OCI-LY1 (cell line): ENCODE measurements around the gene TMEM164.
"Not testable (repeated sequence)": the region's sequence is repeated elsewhere in the genome, so short reads cannot be mapped to it uniquely, and the experiment has no call there.

Experiments
- H2AFZ ChIP-seq: fragments of 200-600 bp; sonication (generic), shearing (Covaris generic); 2 replicates; pipeline ENCODE4 v1.6.0; 2014; ENCODE audit warnings: antibody characterized with exemption, mild to moderate bottlenecking, low read length
- H3F3A ChIP-seq: fragments of 200-600 bp; sonication (generic), shearing (Covaris generic); 2 replicates; pipeline ENCODE4 v1.6.0; 2014; ENCODE audit warnings: mild to moderate bottlenecking, antibody characterized with exemption, low read length, moderate library complexity; ENCODE audit not compliant: insufficient read depth
- H3K27ac ChIP-seq: fragments of 200-600 bp; sonication (generic); 2 replicates; pipeline ENCODE4 v1.5.1; 2014; ENCODE audit warnings: low read length, mixed run types, mild to moderate bottlenecking, low read depth; ENCODE audit not compliant: poor library complexity, severe bottlenecking
- H3K27me3 ChIP-seq: fragments of 200-600 bp; sonication (generic); 2 replicates; pipeline ENCODE4 v1.6.0; 2014; ENCODE audit warnings: antibody characterized with exemption, mild to moderate bottlenecking, low read length, moderate library complexity; ENCODE audit not compliant: insufficient read depth
- H3K36me3 ChIP-seq: fragments of 200-600 bp; sonication (generic); 2 replicates; pipeline ENCODE4 v1.6.1; 2014; ENCODE audit warnings: mild to moderate bottlenecking, antibody characterized with exemption, low read length, moderate library complexity, mixed read lengths; ENCODE audit not compliant: insufficient read depth
- H3K4me1 ChIP-seq: fragments of 200-600 bp; sonication (generic); 2 replicates; pipeline ENCODE4 v1.5.1; 2014; ENCODE audit warnings: mild to moderate bottlenecking, low read length, moderate library complexity; ENCODE audit not compliant: insufficient read depth, severe bottlenecking
- H3K4me2 ChIP-seq: fragments of 200-600 bp; sonication (generic), shearing (Covaris generic); 2 replicates; pipeline ENCODE4 v1.6.1; 2014; ENCODE audit warnings: low read length
- H3K4me3 ChIP-seq: fragments of 200-600 bp; sonication (generic); 2 replicates; pipeline ENCODE4 v1.5.1; 2014; ENCODE audit warnings: low read length, low read depth, mild to moderate bottlenecking, mixed read lengths; ENCODE audit not compliant: poor library complexity, severe bottlenecking
- H3K79me2 ChIP-seq: fragments of 200-600 bp; shearing (Covaris generic); 2 replicates; pipeline ENCODE4 v1.6.1; 2016; ENCODE audit warnings: mixed run types, low read length, mixed read lengths; ENCODE audit not compliant: insufficient read depth
- H3K9ac ChIP-seq: fragments of 200-600 bp; sonication (generic), shearing (Covaris generic); 2 replicates; pipeline ENCODE4 v1.6.1; 2014; ENCODE audit warnings: mild to moderate bottlenecking, low read length, mixed read lengths
- H3K9me2 ChIP-seq: fragments of 200-600 bp; sonication (generic), shearing (Covaris generic); 2 replicates; pipeline ENCODE4 v1.6.1; 2014; ENCODE audit warnings: low read depth, mild to moderate bottlenecking, low read length, mixed read lengths
- H3K9me3 ChIP-seq: fragments of 200-600 bp; shearing (Covaris generic); 2 replicates; pipeline ENCODE4 v1.6.1; 2014; ENCODE audit warnings: low read length, mixed read lengths
- H4K20me1 ChIP-seq: fragments of 200-600 bp; sonication (generic), shearing (Covaris generic); 2 replicates; pipeline ENCODE4 v1.6.0; 2016; ENCODE audit warnings: mild to moderate bottlenecking, low read length; ENCODE audit not compliant: insufficient read depth
- EZH2 ChIP-seq: fragments of 200-600 bp; sonication (generic), shearing (Covaris generic); IDR thresholded peaks from 2 replicates; pipeline ENCODE4 v1.8.0; 2017; ENCODE audit warnings: borderline replicate concordance, mixed run types, mild to moderate bottlenecking, antibody characterized with exemption, low read length, moderate library complexity, mixed read lengths
- TF ChIP-seq, protein P1 (sequence below): fragments of 200-600 bp; sonication (generic), shearing (Covaris generic); IDR thresholded peaks from 2 replicates; pipeline ENCODE4 v1.5.1; 2017; ENCODE audit warnings: mild to moderate bottlenecking, antibody characterized with exemption, low read length, moderate library complexity, mixed read lengths

The TMEM164 gene

DNA sequence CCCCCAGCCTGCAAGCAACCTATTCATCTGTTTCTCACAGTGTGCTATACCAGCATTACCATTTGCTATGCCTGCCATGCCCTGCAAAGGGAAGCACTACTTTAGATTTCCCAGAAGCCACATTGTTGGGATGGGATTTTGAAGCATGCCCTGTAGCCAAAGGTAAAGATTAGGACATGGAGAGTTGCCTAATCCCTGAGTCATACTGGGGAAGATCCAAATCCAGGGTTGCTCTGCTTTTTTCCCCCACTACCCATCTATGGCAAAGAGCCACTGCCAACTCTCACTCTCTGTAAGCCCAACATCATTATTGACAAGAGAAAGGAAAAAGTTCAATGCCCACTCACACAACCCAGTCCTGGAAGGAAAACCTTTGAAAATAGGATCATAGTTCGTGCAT is 36.7 kb upstream of the TMEM164 start:
- H4K20me1 ChIP-seq = no peaks in the 10 kb centered on the region
- H3K9me2 ChIP-seq = no peaks in the 10 kb centered on the region
- H3K36me3 ChIP-seq = no peaks in the 10 kb centered on the region
- no peak overlapping the region for H3K4me3 ChIP-seq
- no peaks in the 10 kb centered on the region for H3K4me1 ChIP-seq
- H3K9me3 ChIP-seq = no peaks in the 10 kb centered on the region
- H3K4me2 ChIP-seq = no peak overlapping the region
- H3K79me2 ChIP-seq = no peaks in the 10 kb centered on the region
- H3K9ac ChIP-seq = no peak overlapping the region
- no peak overlapping the region for H2AFZ ChIP-seq
- H3F3A ChIP-seq = no peaks in the 10 kb centered on the region
- TF ChIP-seq, protein P1, sequence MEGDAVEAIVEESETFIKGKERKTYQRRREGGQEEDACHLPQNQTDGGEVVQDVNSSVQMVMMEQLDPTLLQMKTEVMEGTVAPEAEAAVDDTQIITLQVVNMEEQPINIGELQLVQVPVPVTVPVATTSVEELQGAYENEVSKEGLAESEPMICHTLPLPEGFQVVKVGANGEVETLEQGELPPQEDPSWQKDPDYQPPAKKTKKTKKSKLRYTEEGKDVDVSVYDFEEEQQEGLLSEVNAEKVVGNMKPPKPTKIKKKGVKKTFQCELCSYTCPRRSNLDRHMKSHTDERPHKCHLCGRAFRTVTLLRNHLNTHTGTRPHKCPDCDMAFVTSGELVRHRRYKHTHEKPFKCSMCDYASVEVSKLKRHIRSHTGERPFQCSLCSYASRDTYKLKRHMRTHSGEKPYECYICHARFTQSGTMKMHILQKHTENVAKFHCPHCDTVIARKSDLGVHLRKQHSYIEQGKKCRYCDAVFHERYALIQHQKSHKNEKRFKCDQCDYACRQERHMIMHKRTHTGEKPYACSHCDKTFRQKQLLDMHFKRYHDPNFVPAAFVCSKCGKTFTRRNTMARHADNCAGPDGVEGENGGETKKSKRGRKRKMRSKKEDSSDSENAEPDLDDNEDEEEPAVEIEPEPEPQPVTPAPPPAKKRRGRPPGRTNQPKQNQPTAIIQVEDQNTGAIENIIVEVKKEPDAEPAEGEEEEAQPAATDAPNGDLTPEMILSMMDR = no peak
- TF ChIP-seq EZH2 = no peak
- no peaks in the 10 kb centered on the region for H3K27me3 ChIP-seq
- no peak overlapping the region for H3K27ac ChIP-seq

DNA sequence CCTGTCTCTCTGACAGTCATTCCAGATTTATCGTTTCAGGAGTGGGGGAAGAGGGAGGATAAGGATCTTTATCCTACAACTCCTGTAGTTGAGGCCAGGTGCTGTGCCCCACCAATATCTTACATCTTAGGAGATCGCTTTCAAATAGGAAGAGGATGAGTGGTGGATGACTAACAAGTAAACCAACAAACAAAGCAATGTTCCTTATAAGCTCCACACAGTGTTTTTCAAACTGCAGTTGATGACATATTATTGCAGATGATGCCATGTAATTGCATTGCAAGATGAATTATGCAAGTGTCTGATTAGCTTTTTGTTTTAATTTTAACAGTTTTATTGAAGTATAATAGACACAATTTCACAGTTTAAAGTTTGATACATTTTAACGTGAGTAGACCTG is 35.8 kb upstream of the TMEM164 start:
- no peaks in the 10 kb centered on the region for H4K20me1 ChIP-seq
- H3K4me1 ChIP-seq = no peaks in the 10 kb centered on the region
- no peak overlapping the region for H3K4me2 ChIP-seq
- H3K4me3 ChIP-seq = no peak overlapping the region
- H3F3A ChIP-seq = no peaks in the 10 kb centered on the region
- no peak overlapping the region for H2AFZ ChIP-seq
- no peaks in the 10 kb centered on the region for H3K9me2 ChIP-seq
- no peak overlapping the region for H3K9ac ChIP-seq
- no peak overlapping the region for H3K27ac ChIP-seq
- no peaks in the 10 kb centered on the region for H3K27me3 ChIP-seq
- no peaks in the 10 kb centered on the region for H3K36me3 ChIP-seq
- TF ChIP-seq, protein P1 = no peak
- no peak for TF ChIP-seq EZH2
- H3K9me3 ChIP-seq = no peaks in the 10 kb centered on the region
- no peaks in the 10 kb centered on the region for H3K79me2 ChIP-seq

GRCh38 chrX:109970841-109971240 is 32.1 kb upstream of the TMEM164 start:
- not testable (repeated sequence) for H3K27ac ChIP-seq, H3K27me3 ChIP-seq

GRCh38 chrX:109974906-109975655 is 27.8 kb upstream of the TMEM164 start:
- TF ChIP-seq, protein P1 = no peak
- no peak for TF ChIP-seq EZH2

More at GRCh38 chrX:109970841-109971240, 32.1 kb upstream of the TMEM164 start:
- not testable (repeated sequence) for H3K4me2 ChIP-seq, H4K20me1 ChIP-seq, H3K4me1 ChIP-seq, H3K9me3 ChIP-seq, H3K9me2 ChIP-seq, H3K36me3 ChIP-seq, H3F3A ChIP-seq, H3K9ac ChIP-seq, H2AFZ ChIP-seq, H3K4me3 ChIP-seq, H3K79me2 ChIP-seq

GRCh38 chrX:109985210-109985609 is 17.7 kb upstream of the TMEM164 start:
- not testable (repeated sequence) for H3K9ac ChIP-seq, H3F3A ChIP-seq, H4K20me1 ChIP-seq, H3K9me3 ChIP-seq, H3K4me1 ChIP-seq, H3K27ac ChIP-seq, H3K4me3 ChIP-seq, H3K4me2 ChIP-seq, H3K9me2 ChIP-seq, H3K79me2 ChIP-seq, H3K27me3 ChIP-seq, H3K36me3 ChIP-seq, H2AFZ ChIP-seq

More at GRCh38 chrX:109974906-109975655, 27.8 kb upstream of the TMEM164 start:
- Histone ChIP-seq H2AFZ (no peak overlapping the region), H3K4me3 (no peak overlapping the region), H3K9ac (no peak overlapping the region), H3K9me3 (no peaks in the 10 kb centered on the region), H3F3A (no peaks in the 10 kb centered on the region), H3K27me3 (no peaks in the 10 kb centered on the region), H3K79me2 (no peaks in the 10 kb centered on the region), H3K36me3 (no peaks in the 10 kb centered on the region), H4K20me1 (no peaks in the 10 kb centered on the region), H3K27ac (no peak overlapping the region), H3K4me1 (no peaks in the 10 kb centered on the region), H3K9me2 (no peaks in the 10 kb centered on the region), H3K4me2 (no peak overlapping the region)
